Gastroesophageal sphincter (tissue), 4 donors: Measurements from ENCODE around the gene SLC32A1. TPM values are rescaled to one million over a fixed set of nuclear protein-coding genes. Genes with fewer than 3 reads are reported as not detected.

ENCODE experiments used
- ATAC-seq: fragments of 150-250 bp; one replicate; pipeline ENCODE4 v1.9.1; 2016; ENCODE audit warnings: mild to moderate bottlenecking, moderate library complexity
- H3K27ac ChIP-seq, 4 donors: fragments of 200-600 bp; sonication (generic) in 3 of 4; 1 replicate in 3 of 4; 2 replicates in 1 of 4; pipeline ENCODE4 v1.5.1; 2016 to 2019
- H3K27me3 ChIP-seq: fragments of 200-600 bp; sonication (generic); one replicate; pipeline ENCODE4 v1.5.1; 2019
- H3K36me3 ChIP-seq, 2 donors: fragments of 200-600 bp; sonication (generic); one replicate each; pipeline ENCODE4 v1.5.1; 2019; ENCODE audit warnings: control low read depth in 1 of 2
- H3K4me1 ChIP-seq, 3 donors: fragments of 200-600 bp; sonication (generic); 1 replicate in 2 of 3; 2 replicates in 1 of 3; pipeline ENCODE4 v1.5.1; 2016 to 2019; ENCODE audit warnings: control low read depth in 2 of 3
- H3K4me3 ChIP-seq, 2 donors: fragments of 200-600 bp; sonication (generic); one replicate each; pipeline ENCODE4 v1.5.1; 2019; ENCODE audit warnings: mild to moderate bottlenecking in 1 of 2, moderate library complexity in 1 of 2
- H3K9me3 ChIP-seq, 3 donors: fragments of 200-600 bp; sonication (generic); one replicate each; pipeline ENCODE4 v1.5.1; 2017 to 2019; ENCODE audit warnings: control low read depth in 2 of 3
- EP300 ChIP-seq: sonication (generic); formaldehyde crosslinking; IDR thresholded peaks from one replicate; pipeline ENCODE4 v1.6.1; 2017; ENCODE audit warnings: antibody characterized with exemption, mild to moderate bottlenecking
- POLR2A ChIP-seq, 2 donors: fragments of 450-650 bp; IDR thresholded peaks; one replicate each; pipeline ENCODE4 v1.6.1; 2017; ENCODE audit warnings: antibody characterized with exemption in 2 of 2, mild to moderate bottlenecking in 2 of 2, moderate library complexity in 1 of 2
- POLR2AphosphoS5 ChIP-seq: sonication (generic); formaldehyde crosslinking; IDR thresholded peaks from one replicate; pipeline ENCODE4 v1.6.1; 2017; ENCODE audit warnings: antibody characterized with exemption
- WGBS, 2 donors: methylation state at CpG; one replicate each; pipeline ENCODE4 v1.1.5; 2018; ENCODE audit warnings: low coverage in 1 of 2; 5-methylcytosine and 5-hydroxymethylcytosine counted together
- total RNA-seq, 4 donors: library from RNA; depleted of rRNA; stranded (reverse); fragments of >200 nt; gene quantifications; one replicate each; pipeline ENCODE4 v1.1.0, GENCODE V29; 2016
- TF ChIP-seq, protein P1 (sequence below), 4 experiments: fragments of 200-600 bp in 2 of 4; fragments of 450-650 bp in 2 of 4; sonication (generic) in 1 of 4; IDR thresholded peaks; one replicate each; pipeline ENCODE4 v1.5.1; 2017 to 2019; ENCODE audit warnings: antibody characterized with exemption in 4 of 4, mild to moderate bottlenecking in 2 of 4, moderate library complexity in 2 of 4

The SLC32A1 gene
- total RNA-seq, 4 donors from 2014 or later, result not detected

DNA sequence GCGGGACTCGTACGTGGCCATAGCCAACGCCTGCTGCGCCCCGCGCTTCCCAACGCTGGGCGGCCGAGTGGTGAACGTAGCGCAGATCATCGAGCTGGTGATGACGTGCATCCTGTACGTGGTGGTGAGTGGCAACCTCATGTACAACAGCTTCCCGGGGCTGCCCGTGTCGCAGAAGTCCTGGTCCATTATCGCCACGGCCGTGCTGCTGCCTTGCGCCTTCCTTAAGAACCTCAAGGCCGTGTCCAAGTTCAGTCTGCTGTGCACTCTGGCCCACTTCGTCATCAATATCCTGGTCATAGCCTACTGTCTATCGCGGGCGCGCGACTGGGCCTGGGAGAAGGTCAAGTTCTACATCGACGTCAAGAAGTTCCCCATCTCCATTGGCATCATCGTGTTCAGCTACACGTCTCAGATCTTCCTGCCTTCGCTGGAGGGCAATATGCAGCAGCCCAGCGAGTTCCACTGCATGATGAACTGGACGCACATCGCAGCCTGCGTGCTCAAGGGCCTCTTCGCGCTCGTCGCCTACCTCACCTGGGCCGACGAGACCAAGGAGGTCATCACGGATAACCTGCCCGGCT is 3.4 kb downstream of the SLC32A1 start:
- no peaks in the 10 kb centered on the region for H3K36me3 ChIP-seq
- peaks cover 0 to 4% (median 0%) of the 10 kb centered on the region in 3 donors for H3K9me3 ChIP-seq
- ATAC-seq, result no peak
- WGBS, 2 donors, result 5 to 7% methylated on average over 3 to 8 of the region's 46 CpGs
- no peak overlapping the region for H3K4me3 ChIP-seq
- TF ChIP-seq, protein P1, sequence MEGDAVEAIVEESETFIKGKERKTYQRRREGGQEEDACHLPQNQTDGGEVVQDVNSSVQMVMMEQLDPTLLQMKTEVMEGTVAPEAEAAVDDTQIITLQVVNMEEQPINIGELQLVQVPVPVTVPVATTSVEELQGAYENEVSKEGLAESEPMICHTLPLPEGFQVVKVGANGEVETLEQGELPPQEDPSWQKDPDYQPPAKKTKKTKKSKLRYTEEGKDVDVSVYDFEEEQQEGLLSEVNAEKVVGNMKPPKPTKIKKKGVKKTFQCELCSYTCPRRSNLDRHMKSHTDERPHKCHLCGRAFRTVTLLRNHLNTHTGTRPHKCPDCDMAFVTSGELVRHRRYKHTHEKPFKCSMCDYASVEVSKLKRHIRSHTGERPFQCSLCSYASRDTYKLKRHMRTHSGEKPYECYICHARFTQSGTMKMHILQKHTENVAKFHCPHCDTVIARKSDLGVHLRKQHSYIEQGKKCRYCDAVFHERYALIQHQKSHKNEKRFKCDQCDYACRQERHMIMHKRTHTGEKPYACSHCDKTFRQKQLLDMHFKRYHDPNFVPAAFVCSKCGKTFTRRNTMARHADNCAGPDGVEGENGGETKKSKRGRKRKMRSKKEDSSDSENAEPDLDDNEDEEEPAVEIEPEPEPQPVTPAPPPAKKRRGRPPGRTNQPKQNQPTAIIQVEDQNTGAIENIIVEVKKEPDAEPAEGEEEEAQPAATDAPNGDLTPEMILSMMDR (IDR thresholded peaks at IDR 0.05), result no peak
- no peak for TF ChIP-seq EP300
- no peak for TF ChIP-seq POLR2AphosphoS5
- no peak for TF ChIP-seq POLR2A (IDR thresholded peaks at IDR 0.05)
- H3K27ac ChIP-seq, result no peak overlapping the region
- peaks cover 0 to 73% (median 16%) of the 10 kb centered on the region in 3 donors for H3K4me1 ChIP-seq
- H3K27me3 ChIP-seq, result peaks cover 100% of the 10 kb centered on the region

DNA sequence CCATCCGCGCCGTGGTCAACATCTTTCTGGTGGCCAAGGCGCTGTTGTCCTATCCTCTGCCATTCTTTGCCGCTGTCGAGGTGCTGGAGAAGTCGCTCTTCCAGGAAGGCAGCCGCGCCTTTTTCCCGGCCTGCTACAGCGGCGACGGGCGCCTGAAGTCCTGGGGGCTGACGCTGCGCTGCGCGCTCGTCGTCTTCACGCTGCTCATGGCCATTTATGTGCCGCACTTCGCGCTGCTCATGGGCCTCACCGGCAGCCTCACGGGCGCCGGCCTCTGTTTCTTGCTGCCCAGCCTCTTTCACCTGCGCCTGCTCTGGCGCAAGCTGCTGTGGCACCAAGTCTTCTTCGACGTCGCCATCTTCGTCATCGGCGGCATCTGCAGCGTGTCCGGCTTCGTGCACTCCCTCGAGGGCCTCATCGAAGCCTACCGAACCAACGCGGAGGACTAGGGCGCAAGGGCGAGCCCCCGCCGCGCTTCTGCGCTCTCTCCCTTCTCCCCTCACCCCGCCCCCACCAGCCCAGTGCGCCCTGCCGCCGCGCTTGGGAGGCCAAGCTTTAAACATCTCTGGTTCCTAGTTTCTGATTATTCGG is 4.0 kb downstream of the SLC32A1 start:
- H3K4me1 ChIP-seq, result peaks cover 0 to 67% (median 16%) of the 10 kb centered on the region in 3 donors
- no peak for ATAC-seq
- peaks cover 0 to 4% (median 0%) of the 10 kb centered on the region in 3 donors for H3K9me3 ChIP-seq
- 4 to 5% methylated on average over 8 to 11 of the region's 56 CpGs for WGBS, 2 donors
- H3K36me3 ChIP-seq, result no peaks in the 10 kb centered on the region
- no peak overlapping the region for H3K27ac ChIP-seq
- no peak overlapping the region for H3K4me3 ChIP-seq
- TF ChIP-seq POLR2AphosphoS5, result no peak
- no peak for TF ChIP-seq EP300
- TF ChIP-seq, protein P1 (IDR thresholded peaks at IDR 0.05), result no peak
- no peak for TF ChIP-seq POLR2A (IDR thresholded peaks at IDR 0.05)
- H3K27me3 ChIP-seq, result peaks cover 100% of the 10 kb centered on the region

DNA sequence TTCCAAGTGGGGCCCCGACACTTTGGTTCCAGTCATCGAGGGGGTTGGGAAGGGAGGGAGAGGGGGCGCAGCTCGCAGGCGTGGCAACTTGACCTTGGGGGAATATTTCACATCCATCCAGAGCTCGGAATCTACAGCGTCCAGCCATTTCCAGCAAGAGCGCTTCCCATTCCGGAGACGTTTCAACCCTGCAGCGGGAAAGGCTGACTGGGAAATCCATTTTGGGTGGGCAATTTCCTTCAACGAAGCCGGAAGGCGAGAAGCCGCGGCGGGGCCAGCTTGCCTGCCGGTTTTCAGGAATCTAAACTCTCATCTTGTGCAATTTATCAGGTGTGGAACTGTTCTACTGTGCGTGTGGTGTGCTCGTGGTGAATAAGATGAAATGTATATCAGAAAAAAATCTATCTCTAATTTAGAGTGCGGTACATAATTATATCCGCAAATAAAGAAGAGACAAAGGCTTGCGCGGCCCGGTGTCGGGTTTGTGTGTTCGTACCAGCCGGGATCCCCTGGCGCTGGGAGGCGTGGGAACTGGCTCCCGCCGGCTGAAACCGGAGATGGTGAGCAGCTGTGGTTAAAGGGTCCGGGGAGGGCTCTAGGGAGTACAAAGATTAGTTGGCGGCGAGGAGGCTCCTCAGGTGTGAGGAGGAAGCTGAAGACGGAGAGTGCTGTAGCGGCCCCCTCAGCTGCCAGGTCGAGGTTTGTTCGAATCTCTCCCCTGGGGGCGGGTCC is 4.8 kb downstream of the SLC32A1 start:
- peaks cover 0 to 59% (median 12%) of the 10 kb centered on the region in 3 donors for H3K4me1 ChIP-seq
- no peak for ATAC-seq
- no peak overlapping the region for H3K4me3 ChIP-seq
- peaks cover 100% of the 10 kb centered on the region for H3K27me3 ChIP-seq
- no peak overlapping the region for H3K27ac ChIP-seq
- TF ChIP-seq POLR2AphosphoS5, result no peak
- TF ChIP-seq POLR2A (IDR thresholded peaks at IDR 0.05), result no peak
- TF ChIP-seq, protein P1 (IDR thresholded peaks at IDR 0.05), result no peak
- no peak for TF ChIP-seq EP300
- no peaks in the 10 kb centered on the region for H3K36me3 ChIP-seq
- WGBS, 2 donors, result 1% methylated on average over 15 to 25 of the region's 41 CpGs
- H3K9me3 ChIP-seq, result peaks cover 0 to 4% (median 0%) of the 10 kb centered on the region in 3 donors

GRCh38 chr20:38729767-38730166 is 5.5 kb downstream of the SLC32A1 start:
- Histone ChIP-seq H3K9me3 (peaks cover 0 to 4% (median 0%) of the 10 kb centered on the region in 3 donors), H3K27me3 (peaks cover 98% of the 10 kb centered on the region), H3K4me3 (no peak overlapping the region), H3K4me1 (peaks cover 0 to 52% (median 12%) of the 10 kb centered on the region in 3 donors), H3K36me3 (no peaks in the 10 kb centered on the region), H3K27ac (no peak overlapping the region)
- no peak for ATAC-seq
- no peak for TF ChIP-seq POLR2A (IDR thresholded peaks at IDR 0.05)
- TF ChIP-seq, protein P1 (IDR thresholded peaks at IDR 0.05), result no peak
- no peak for TF ChIP-seq EP300
- no peak for TF ChIP-seq POLR2AphosphoS5
- WGBS, 2 donors, result 9 to 10% methylated on average over 5 to 7 of the region's 7 CpGs
